ENCODE data around the gene MXD3.

- TF ChIP-seq CTCF (IDR thresholded peaks at IDR 0.05; ENCODE audit: low read depth, low read length) = no peak
- TF ChIP-seq POLR2A (IDR thresholded peaks at IDR 0.05; ENCODE audit: extremely low read depth, insufficient read length) = no peak
- no peak for TF ChIP-seq MAX (IDR thresholded peaks at IDR 0.05; ENCODE audit: low read depth, low read length)
These were observed 20.6 kb upstream of the MXD3 start for GRCh38 chr5:177332031-177332895.
